Activated T-cell treated with anti-CD3 and anti-CD28 coated beads, Interleukin-2, amount 50 U/mL, for 4 hours (primary cell): Measurements from ENCODE around the gene SPTBN1. TPM values are rescaled to one million over a fixed set of nuclear protein-coding genes. Genes with fewer than 3 reads are reported as not detected.

ENCODE experiments used
- ATAC-seq, 2 donors: fragments of 200-7000 bp; cut with Tn5 transposase; one replicate each; pipeline ENCODE4 v1.10.0; 2021
- DNase-seq: peaks from one replicate; pipeline ENCODE4 v3.0.0-alpha.2; 2020
- H3K27me3 Mint-ChIP-seq: one replicate; pipeline ENCODE4 v1.8.0; 2021; ENCODE audit warnings: low read depth, mixed read lengths
- H3K36me3 Mint-ChIP-seq: one replicate; pipeline ENCODE4 v1.8.0; 2022; ENCODE audit warnings: mixed read lengths; ENCODE audit not compliant: insufficient read depth
- H3K4me1 Mint-ChIP-seq: one replicate; pipeline ENCODE4 v1.8.0; 2021; ENCODE audit warnings: low read depth, mixed read lengths
- H3K4me3 Mint-ChIP-seq: one replicate; pipeline ENCODE4 v1.8.0; 2021; ENCODE audit warnings: mild to moderate bottlenecking, moderate library complexity, mixed read lengths
- H3K9me3 Mint-ChIP-seq: one replicate; pipeline ENCODE4 v1.8.0; 2021; ENCODE audit warnings: mixed read lengths
- total RNA-seq, 3 donors: library from RNA; stranded (reverse); gene quantifications; one replicate each; pipeline ENCODE4 v1.2.1, GENCODE V29; 2021

Gene SPTBN1
- total RNA-seq, 3 donors from 2014 or later = 23.4 to 27.9 (median 24.0) TPM

DNA sequence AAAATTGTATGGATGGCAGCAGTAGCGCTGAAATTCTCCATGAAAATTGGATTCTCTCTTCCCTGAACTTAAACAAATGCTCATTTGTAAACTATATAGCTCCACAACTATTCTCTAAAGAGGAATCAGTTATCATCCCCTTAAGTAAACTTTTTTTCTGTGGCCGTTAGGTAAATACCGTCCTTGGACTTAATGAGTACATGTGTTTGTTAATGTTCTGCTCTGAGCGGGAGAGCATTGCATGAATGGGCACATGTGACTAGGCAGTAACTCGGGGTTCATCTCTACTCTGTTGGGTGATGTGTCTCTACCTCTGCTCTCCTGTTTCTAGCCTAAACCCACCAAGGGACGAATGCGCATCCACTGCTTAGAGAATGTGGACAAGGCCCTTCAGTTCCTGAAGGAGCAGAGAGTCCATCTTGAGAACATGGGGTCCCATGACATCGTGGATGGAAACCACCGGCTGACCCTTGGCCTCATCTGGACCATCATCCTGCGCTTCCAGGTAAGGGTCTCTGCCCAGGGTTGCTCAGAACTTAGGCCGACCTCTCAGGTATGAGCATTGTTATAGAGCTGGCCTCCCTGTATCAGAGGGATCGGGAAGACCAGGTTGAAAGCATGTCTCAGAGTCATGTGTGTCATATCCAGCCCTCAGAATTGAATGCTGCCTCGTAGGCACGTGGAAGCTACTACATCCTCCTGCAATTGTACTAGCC lies 155.9 kb downstream of the SPTBN1 start:
- Mint-ChIP-seq H3K4me1 (peaks cover 38% of the 10 kb centered on the region), H3K36me3 (peaks cover 13% of the 10 kb centered on the region), H3K9me3 (no peaks in the 10 kb centered on the region), H3K27me3 (no peaks in the 10 kb centered on the region), H3K4me3 (no peak overlapping the region)
- no peak for ATAC-seq
- no peak for DNase-seq

DNA sequence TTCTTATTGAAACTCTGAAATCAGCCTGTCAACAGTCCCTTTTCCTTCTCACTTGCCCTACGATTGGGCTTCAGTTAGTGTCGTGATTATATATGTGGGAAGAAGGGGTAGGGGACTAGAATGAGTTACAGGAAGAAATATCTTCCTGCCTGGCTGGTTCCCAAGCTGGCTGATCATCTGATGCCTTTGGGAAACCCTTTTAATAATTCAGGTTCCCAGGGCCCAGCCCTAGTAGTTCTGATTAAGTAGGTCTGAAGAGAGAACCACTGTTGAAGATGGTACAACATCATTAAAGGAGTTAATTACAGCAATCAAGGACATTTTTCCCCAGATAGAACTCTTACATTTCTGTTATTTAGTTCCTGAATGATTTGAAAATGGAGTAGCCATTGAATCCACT lies 157.3 kb downstream of the SPTBN1 start:
- H3K36me3 Mint-ChIP-seq = peaks cover 14% of the 10 kb centered on the region
- peaks cover 37% of the 10 kb centered on the region for H3K4me1 Mint-ChIP-seq
- no peak for DNase-seq
- no peak overlapping the region for H3K4me3 Mint-ChIP-seq
- H3K9me3 Mint-ChIP-seq = no peaks in the 10 kb centered on the region
- H3K27me3 Mint-ChIP-seq = no peaks in the 10 kb centered on the region
- ATAC-seq = no peak

GRCh38 chr2:54613794-54614257 lies 157.7 kb downstream of the SPTBN1 start:
- Mint-ChIP-seq H3K4me3 (no peak overlapping the region), H3K27me3 (no peaks in the 10 kb centered on the region), H3K9me3 (no peaks in the 10 kb centered on the region), H3K36me3 (peaks cover 19% of the 10 kb centered on the region), H3K4me1 (peaks cover 39% of the 10 kb centered on the region)
- DNase-seq = no peak
- no peak for ATAC-seq

DNA sequence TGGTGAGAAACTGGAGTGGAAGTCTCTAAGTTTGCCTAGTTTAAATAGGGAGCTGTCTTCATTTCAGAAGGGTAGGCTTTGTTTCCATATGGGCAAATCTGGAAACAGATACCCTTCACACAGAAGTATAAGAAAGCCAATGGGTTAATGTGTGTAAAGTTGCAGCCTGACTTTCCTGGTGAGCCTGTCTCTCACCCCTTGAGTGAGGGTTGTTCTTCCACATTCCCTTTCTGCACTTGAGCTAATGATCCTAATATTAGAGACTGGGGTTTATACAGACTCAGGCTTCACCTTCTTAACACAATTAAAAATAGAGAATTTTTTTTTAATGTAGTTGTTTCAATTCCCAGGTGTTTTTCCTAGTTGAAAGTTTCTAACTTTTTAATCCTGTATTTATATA lies 158.7 kb downstream of the SPTBN1 start:
- Mint-ChIP-seq H3K36me3 (peaks cover 22% of the 10 kb centered on the region), H3K27me3 (no peaks in the 10 kb centered on the region), H3K4me1 (peaks cover 37% of the 10 kb centered on the region), H3K9me3 (no peaks in the 10 kb centered on the region), H3K4me3 (no peak overlapping the region)
- DNase-seq (no peak), ATAC-seq (no peak)

- peaks cover 34% of the 10 kb centered on the region for H3K4me1 Mint-ChIP-seq
- ATAC-seq = no peak
- H3K9me3 Mint-ChIP-seq = no peaks in the 10 kb centered on the region
- H3K27me3 Mint-ChIP-seq = no peaks in the 10 kb centered on the region
- H3K4me3 Mint-ChIP-seq = no peak overlapping the region
- H3K36me3 Mint-ChIP-seq = peaks cover 34% of the 10 kb centered on the region
- DNase-seq = no peak
Observed at GRCh38 chr2:54615832-54616534, 159.9 kb downstream of the SPTBN1 start.

DNA sequence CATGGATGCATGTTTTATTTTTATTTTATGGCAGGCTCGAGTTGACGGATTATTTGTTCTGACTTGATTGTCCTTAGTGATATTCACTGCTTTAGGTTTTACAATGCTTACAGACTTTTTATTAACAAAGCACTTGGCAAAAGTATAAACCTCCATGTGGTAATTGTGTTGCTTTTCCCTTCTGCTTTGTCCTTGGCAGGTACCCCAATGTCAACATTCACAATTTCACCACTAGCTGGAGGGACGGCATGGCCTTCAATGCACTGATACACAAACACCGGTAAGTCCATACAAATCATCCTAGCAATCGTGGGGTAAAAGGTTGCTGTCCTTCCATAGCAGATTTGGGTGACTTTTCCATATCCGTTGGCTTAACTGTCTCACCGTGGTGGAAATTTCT lies 161.3 kb downstream of the SPTBN1 start:
- H3K36me3 Mint-ChIP-seq = peaks cover 47% of the 10 kb centered on the region
- H3K9me3 Mint-ChIP-seq = no peaks in the 10 kb centered on the region
- no peak overlapping the region for H3K4me3 Mint-ChIP-seq
- no peaks in the 10 kb centered on the region for H3K27me3 Mint-ChIP-seq
- DNase-seq = no peak
- H3K4me1 Mint-ChIP-seq = peaks cover 30% of the 10 kb centered on the region
- ATAC-seq = no peak

DNA sequence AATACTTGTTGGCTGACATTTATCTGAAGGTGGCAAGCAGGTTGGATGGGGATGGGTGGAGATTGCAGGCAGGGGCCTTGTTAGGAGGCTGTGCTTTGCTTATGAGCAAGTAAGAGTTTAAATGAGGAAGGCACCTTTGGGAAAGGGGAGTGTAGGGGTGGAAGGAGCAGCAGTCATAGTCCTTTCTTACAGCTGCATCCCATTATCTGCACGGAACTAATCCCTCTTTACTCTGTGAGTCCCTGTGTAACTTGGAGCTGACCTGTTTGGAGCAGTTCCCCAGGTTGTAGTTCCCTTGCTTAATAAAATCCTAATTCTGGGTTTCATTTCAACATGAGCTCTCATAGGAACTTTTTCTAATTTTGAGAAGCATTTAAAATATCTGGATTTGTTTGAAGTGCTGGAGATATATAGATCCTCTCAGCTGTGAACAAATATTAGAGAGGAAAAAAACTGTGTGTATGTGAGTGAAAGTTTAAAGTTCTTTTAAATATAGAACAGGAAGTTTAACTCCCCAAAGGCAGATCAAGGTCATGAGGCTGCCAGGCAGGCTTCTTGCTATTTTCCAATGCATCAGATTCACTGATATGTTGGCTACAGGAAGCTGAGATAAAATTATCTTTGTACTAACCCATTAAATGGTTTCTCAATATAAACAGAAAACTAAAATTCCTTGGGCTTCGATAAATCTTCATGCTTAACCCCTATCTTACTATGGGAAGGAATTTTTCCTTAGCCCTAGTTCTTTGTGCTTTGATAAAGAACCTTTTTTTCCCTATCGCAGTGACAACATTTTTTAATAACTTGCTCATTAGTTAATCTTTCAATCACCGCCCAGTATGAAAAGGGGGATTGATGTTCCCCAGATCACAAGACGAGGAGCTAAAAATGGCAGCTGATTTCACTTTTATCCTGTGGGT lies 162.8 kb downstream of the SPTBN1 start:
- DNase-seq (no peak), ATAC-seq (no peak)
- Mint-ChIP-seq H3K9me3 (no peaks in the 10 kb centered on the region), H3K36me3 (peaks cover 52% of the 10 kb centered on the region), H3K4me1 (peaks cover 26% of the 10 kb centered on the region), H3K27me3 (no peaks in the 10 kb centered on the region), H3K4me3 (no peak overlapping the region)

DNA sequence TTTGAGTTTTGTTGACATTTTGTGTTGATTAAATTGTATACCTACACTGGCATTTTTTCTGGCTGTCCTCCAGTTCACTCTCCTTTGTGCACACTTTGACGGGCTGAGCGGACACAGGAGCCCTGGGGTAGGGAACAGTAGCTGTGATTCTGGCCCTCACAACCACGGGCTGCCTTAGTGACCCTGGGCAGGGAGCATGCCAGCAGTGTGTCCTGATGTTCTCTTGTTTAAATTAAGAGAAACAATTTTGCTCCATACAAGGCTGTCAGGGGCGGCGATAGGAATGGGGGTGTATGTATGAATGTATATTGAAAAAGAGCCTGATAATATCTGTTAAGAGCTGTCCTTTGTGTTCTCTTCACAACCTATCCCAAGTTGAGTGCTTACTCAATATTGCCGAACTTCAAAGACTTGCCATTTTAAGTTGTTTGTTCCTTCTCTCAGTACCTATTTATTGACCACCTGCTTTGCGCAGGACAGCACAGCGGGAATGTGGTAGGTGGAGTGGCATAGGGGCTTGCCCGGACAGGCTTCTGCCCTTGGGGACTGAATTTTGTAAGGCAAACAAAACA lies 163.6 kb downstream of the SPTBN1 start:
- no peak for ATAC-seq
- H3K27me3 Mint-ChIP-seq = no peaks in the 10 kb centered on the region
- H3K36me3 Mint-ChIP-seq = peaks cover 56% of the 10 kb centered on the region

GRCh38 chr2:54620948-54621347 lies 164.8 kb downstream of the SPTBN1 start:
- Mint-ChIP-seq H3K36me3 (peaks cover 59% of the 10 kb centered on the region), H3K4me3 (no peak overlapping the region), H3K9me3 (no peaks in the 10 kb centered on the region), H3K4me1 (peaks cover 22% of the 10 kb centered on the region), H3K27me3 (no peaks in the 10 kb centered on the region)
- ATAC-seq = no peak
- no peak for DNase-seq

More for the DNA sequence above, 163.6 kb downstream of the SPTBN1 start:
- Mint-ChIP-seq H3K4me3 (no peak overlapping the region), H3K9me3 (no peaks in the 10 kb centered on the region), H3K4me1 (peaks cover 22% of the 10 kb centered on the region)
- DNase-seq = no peak

DNA sequence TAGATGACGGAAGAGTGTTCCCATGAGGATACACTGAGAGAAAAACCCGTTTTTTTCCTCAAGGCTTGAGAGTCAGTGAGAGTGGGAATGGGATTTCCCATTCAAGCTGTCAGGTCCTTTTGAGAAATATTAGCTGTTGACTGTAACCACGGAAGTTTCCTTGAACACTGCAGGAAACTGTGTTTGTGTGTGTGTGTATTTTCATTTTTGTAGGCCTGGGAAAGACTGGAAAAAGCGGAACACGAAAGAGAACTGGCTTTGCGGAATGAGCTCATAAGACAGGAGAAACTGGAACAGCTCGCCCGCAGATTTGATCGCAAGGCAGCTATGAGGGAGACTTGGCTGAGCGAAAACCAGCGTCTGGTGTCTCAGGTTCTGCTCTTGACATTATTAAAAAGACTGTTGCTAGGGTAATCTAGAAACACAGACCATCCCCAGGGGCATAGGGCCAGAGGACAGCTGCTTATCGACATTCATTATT lies 168.5 kb downstream of the SPTBN1 start:
- Mint-ChIP-seq H3K36me3 (peaks cover 69% of the 10 kb centered on the region), H3K4me1 (peaks cover 8% of the 10 kb centered on the region), H3K9me3 (no peaks in the 10 kb centered on the region), H3K27me3 (no peaks in the 10 kb centered on the region), H3K4me3 (no peak overlapping the region)
- no peak for ATAC-seq
- no peak for DNase-seq

DNA sequence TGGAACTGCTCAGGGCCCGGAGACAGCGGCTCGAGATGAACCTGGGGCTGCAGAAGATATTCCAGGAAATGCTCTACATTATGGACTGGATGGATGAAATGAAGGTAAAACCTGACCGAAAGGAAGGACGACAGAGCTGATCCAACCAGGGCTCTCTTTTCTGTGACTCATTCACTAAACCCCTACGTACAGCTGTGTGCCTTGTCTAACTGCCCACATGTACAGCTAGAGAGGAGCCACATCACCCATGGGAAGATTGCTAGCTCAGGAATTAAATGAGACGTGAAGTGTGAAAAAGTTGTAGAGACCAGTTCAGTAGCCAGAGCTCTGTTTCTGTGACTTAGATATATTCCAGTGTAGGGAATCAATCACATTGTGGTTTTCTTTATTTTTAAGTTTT lies 170.0 kb downstream of the SPTBN1 start:
- Mint-ChIP-seq H3K4me1 (peaks cover 4% of the 10 kb centered on the region), H3K4me3 (no peak overlapping the region), H3K9me3 (no peaks in the 10 kb centered on the region), H3K36me3 (peaks cover 66% of the 10 kb centered on the region), H3K27me3 (no peaks in the 10 kb centered on the region)
- ATAC-seq (no peak), DNase-seq (no peak)

DNA sequence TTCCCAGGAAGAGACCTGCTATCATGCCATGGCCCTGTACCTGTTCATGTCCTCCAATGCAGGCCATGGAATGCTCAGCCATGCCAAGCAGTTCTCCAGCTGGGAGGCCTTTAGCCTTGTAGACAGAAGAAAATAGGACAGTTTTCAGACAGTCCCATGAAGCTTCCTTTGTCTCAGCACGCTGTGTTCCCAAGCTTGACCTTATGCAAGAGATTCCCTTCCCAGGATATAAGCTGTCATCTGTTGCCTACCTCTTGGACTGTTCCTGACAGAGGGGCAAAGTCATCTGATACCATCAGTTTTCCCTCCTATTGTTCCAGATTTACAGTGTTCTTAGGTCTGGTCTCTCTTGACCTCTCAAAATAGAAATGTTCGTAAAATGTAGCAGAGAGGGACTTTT lies 170.8 kb downstream of the SPTBN1 start:
- Mint-ChIP-seq H3K4me3 (no peak overlapping the region), H3K27me3 (no peaks in the 10 kb centered on the region), H3K9me3 (no peaks in the 10 kb centered on the region), H3K4me1 (peaks cover 4% of the 10 kb centered on the region), H3K36me3 (peaks cover 64% of the 10 kb centered on the region)
- no peak for DNase-seq
- ATAC-seq = no peak

GRCh38 chr2:54627973-54628372 lies 171.8 kb downstream of the SPTBN1 start:
- Mint-ChIP-seq H3K36me3 (peaks cover 63% of the 10 kb centered on the region), H3K9me3 (no peaks in the 10 kb centered on the region), H3K27me3 (no peaks in the 10 kb centered on the region), H3K4me3 (no peak overlapping the region), H3K4me1 (peaks cover 7% of the 10 kb centered on the region)
- DNase-seq (no peak), ATAC-seq (no peak)

- H3K9me3 Mint-ChIP-seq = no peaks in the 10 kb centered on the region
- no peaks in the 10 kb centered on the region for H3K27me3 Mint-ChIP-seq
- DNase-seq (no peak), ATAC-seq (no peak)
- H3K4me3 Mint-ChIP-seq = no peak overlapping the region
- H3K4me1 Mint-ChIP-seq = peaks cover 10% of the 10 kb centered on the region
- peaks cover 64% of the 10 kb centered on the region for H3K36me3 Mint-ChIP-seq
Observed at GRCh38 chr2:54628418-54628817, 172.3 kb downstream of the SPTBN1 start.
